Measurements from ENCODE around the gene PSME3IP1.

DNA sequence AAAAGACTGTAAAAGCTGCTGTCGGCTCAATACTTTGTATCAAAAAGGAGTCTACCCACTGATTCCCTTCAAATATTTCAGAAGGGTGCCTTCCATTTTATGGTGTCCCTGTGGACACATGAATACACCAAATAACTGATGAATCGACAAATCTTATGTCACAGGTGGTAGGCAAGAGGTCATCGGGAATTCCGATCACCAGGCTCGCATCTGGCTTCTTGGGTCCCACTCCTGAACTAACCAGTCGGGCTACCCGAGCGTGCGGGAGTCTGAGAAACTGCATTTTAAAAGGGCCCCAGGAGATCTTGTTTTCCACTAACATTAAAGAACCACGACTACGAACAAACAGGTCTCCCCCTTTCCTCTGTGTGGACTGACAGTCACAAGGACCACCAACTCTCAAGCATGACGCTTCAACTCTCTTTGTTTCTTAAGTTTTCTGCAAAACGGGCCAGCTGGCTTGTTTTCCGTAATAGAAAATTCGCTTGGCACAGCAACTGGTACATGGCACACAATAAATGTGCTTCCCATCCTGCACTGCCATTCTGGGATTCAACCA, 873 bp downstream of the PSME3IP1 start:
- TF ChIP-seq, protein P1, sequence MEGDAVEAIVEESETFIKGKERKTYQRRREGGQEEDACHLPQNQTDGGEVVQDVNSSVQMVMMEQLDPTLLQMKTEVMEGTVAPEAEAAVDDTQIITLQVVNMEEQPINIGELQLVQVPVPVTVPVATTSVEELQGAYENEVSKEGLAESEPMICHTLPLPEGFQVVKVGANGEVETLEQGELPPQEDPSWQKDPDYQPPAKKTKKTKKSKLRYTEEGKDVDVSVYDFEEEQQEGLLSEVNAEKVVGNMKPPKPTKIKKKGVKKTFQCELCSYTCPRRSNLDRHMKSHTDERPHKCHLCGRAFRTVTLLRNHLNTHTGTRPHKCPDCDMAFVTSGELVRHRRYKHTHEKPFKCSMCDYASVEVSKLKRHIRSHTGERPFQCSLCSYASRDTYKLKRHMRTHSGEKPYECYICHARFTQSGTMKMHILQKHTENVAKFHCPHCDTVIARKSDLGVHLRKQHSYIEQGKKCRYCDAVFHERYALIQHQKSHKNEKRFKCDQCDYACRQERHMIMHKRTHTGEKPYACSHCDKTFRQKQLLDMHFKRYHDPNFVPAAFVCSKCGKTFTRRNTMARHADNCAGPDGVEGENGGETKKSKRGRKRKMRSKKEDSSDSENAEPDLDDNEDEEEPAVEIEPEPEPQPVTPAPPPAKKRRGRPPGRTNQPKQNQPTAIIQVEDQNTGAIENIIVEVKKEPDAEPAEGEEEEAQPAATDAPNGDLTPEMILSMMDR (IDR thresholded peaks at IDR 0.05): no peak
- TF ChIP-seq POLR2A (IDR thresholded peaks at IDR 0.05): no peak

Data from body of pancreas (tissue), 4 donors.